GM21423 (cell line): ENCODE results near the gene CACNA1C.

Experiments
- ATAC-seq: cut with Tn5 transposase; IDR thresholded peaks from one replicate; pipeline ENCODE4 v1.9.1; 2021; ENCODE audit warnings: mild to moderate bottlenecking, moderate library complexity; ENCODE audit not compliant: unreplicated experiment

The CACNA1C gene

DNA sequence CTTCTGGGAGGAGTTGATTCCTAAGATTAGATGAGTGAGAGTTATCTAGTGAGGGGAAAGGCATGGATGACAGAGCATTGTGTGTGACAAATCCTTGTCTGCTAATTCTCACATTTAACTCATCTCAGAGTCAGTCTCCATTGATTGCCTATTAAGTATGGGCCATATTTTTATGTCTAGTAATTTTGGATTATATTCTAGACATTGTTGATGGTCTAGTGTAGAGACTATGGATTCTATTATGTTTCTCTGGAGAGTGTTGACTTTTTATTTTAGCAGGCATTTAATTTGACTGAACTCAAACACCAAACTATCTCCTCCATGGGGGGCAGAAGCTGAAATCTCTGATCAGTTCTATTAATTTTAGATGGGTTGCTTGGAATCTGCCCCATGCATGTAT, 114.4 kb downstream of the CACNA1C start:
- ATAC-seq, result no peak

DNA sequence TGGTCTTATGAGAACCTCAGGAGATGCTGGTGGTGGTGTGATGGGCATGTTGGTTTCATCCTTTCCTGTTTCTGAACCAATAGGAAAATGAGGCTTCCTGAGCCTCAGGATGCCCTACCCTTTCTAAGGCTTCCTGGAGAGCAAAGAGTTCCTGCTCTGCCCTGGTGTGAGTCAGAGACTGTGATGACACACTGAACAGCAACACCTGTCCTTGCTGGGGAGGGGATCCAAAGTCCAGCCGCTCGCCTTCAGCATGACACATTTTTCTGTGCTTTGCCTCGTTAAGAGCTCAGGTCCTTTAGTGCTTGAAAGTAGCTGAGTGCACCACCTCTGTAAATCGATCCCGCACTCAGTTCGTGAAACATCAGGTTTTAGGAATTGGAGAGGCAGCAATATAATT, 116.0 kb downstream of the CACNA1C start:
- no peak for ATAC-seq

DNA sequence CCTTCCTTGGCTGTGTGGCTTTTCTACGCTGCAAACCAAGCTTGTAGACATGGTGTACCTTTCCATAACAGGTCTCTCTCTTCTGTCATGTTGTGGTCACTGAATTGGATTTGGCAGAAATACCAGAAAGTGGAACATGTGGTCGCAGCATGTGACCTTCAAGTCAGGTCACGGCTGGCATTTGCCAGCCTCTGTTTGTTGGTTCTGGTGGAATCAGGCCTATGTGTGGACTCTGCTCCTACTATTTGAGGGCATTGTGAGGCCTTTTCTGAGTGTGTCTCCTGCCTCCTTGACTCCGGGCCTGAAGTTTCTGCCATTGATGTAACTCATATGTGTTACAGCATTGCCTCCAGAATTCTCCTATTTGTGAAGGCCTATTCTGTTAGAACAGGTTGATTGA, 116.7 kb downstream of the CACNA1C start:
- no peak for ATAC-seq

DNA sequence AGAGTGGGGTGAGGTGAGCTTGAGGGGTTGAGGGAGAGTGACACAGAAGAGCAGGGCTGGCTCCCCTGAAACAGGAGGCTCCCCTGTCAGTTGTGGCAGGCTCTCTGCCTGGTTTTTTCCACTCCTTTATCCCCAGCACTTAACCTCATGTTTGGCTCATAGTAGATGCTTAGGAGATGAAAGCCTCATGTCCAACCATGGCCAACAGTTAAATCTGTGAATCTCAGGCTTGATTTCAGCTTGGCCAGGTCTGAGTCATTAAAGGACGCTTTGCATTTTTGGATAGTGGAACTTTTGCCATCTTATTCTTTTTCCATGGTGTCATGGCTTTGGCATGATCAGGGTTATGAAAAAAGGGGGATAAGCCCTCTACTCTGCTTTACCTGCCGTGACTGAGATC, 117.2 kb downstream of the CACNA1C start:
- ATAC-seq, result no peak

DNA sequence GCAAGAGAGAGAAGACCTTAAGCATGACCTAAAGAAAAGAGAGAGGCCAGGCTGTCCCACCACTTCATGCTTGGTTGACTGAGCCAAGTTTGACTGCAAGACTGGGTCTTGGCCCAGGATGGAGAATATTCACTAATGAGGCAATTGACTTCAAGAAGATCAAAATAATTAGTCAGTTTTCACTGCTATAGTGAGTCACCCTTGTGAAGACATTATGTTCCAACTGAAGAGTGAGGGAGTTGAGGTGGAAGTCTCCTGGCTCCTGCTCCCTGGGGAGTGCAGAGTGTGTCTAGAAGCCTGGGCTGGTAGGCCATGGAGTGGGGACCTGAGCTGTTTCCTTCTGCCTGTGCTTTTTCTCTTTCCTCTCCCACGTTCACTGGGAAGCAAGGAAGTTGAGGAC, 117.6 kb downstream of the CACNA1C start:
- ATAC-seq, result no peak

DNA sequence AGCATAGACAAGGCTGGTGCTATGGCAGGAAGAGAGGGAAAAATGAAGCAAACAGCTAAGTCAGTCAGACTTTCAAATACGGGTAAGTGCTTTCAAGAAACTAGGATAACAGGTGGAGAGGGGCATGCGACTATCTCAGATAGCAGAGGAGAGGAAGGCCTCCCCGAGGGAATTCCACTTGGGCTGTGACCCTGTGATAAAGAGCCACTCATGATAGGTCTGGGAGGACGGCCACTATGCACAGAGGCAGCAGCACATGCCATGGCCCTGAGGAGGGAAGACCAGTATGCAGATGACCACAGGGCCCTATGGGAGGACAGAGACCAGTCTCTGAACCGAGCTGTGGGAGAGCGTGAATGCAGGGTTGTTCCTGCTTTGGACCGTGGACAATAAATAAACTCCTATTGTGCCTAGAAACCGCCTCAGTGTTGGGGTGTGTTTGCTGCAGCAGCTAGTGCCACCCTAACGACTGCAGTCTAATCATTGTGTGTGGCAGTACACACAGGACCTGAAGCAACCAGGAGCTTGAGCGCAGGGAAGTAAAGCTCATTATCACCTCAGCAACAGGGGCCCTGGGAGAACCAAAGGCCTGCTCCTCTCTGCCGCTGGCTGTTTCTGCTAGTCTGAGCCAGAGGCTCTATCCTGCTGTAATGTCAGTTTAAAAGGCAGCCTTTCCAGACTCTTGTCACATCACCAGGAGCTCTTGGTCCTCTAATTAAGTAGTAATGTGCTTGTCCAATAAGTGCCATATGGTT, 119.1 kb downstream of the CACNA1C start:
- no peak for ATAC-seq

DNA sequence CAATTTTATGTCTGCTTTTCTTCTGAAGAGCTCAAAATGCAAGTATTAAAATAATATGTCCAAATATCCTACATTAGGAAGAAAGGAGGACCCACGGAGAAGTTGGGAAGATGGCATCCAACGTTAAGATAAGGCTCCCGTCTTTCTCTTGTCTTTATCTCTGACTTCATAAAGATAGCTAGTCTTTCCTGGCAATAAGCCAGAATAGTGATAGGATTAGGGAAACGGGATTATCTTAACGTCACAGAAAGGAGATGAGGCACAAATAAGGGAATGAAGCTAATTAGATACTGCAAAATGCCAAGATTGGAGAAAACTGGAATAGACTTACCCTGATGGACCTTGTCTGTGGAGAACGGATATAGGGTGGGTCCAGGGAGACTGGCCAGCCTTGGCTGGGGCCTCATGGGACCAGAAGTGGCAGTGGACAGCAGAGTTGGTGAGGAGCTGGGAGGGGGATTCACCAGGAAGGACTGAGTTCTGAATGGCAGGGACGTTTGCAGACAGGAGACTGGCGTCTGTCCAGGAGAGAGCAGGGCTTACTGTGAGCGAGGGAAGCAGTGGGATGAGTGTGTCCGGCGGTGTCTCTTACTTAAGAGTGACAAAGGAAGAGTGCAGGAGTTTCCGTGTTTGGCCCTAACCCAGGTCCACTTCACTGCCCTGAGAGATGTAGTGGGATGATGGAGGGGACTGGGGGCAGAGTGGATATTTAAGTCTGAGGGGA, 119.9 kb downstream of the CACNA1C start:
- no peak for ATAC-seq

DNA sequence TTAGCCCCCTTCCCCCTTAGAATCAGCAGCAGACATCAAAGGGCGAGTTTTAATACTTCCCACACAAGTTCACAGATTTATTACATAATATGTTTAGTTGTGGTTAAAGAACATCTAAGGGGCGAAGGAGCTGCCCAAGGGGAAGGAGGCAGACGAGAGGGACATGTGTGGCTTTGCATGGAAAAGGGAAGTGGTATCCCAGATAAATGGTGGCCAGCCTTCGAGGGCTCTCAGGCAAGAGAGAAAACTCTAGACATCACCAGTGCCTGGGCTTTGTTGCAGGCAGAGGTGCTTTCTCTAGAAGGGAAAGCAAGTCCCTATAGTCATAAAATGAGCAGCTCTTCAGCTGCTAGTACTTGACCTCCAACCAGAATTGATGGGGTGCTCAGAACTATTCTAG, 121.2 kb downstream of the CACNA1C start:
- ATAC-seq, result no peak

DNA sequence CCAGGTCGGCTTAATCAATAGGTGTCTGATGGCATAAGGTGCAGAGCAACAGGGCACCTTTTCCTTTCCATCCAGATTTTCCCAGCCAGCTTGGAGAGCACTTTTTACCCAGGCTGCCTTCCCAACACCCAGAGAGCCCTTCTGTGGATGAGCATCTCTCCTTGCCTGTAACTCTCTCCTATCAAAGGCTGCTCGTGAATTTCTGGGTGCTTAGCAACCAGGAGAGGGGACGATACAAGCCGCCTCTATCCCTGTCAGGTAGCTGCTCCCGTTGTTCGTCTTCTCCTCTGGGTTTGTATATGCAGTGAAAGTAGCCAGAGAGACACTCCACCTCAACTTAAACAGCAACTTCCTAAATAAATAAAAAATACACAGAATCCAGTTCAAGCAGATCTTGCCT, 124.2 kb downstream of the CACNA1C start:
- ATAC-seq, result no peak

DNA sequence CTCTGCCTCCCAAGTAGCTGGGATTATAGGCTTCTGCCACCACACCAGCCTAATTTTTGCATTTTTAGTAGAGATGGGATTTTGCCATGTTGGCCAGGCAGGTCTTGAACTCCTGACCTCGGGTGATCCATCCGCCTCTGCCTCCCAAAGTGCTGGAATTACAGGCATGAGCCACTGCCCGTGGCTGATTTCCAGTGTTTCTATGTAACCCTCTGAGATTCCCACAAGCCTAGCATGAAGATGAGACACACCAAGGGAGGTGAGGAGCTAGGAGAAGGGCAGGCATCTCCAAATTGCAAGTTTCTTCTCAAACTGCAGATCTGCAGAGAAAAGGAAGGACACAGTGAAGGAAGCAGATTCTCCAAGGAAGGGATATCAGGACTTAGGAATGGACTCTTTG, 125.0 kb downstream of the CACNA1C start:
- no peak for ATAC-seq

DNA sequence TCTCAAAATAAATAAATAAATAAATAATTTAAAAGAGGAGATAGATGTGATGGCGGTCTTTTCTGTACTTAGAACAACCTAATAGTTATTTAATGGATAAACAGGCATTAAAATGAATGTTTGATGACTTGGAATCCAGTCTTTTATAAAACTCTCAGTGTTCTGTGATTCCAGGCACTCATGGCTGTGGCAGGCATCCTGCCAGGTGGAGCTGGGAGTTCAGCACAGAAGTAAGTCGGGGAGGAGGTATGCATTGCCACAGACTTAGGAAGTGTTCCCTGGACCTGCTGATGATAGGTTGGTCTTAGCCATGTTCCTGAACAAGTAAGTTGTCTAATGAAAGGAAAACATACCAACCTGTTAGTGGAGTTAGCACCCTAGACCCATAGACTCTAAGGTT, 126.3 kb downstream of the CACNA1C start:
- no peak for ATAC-seq

DNA sequence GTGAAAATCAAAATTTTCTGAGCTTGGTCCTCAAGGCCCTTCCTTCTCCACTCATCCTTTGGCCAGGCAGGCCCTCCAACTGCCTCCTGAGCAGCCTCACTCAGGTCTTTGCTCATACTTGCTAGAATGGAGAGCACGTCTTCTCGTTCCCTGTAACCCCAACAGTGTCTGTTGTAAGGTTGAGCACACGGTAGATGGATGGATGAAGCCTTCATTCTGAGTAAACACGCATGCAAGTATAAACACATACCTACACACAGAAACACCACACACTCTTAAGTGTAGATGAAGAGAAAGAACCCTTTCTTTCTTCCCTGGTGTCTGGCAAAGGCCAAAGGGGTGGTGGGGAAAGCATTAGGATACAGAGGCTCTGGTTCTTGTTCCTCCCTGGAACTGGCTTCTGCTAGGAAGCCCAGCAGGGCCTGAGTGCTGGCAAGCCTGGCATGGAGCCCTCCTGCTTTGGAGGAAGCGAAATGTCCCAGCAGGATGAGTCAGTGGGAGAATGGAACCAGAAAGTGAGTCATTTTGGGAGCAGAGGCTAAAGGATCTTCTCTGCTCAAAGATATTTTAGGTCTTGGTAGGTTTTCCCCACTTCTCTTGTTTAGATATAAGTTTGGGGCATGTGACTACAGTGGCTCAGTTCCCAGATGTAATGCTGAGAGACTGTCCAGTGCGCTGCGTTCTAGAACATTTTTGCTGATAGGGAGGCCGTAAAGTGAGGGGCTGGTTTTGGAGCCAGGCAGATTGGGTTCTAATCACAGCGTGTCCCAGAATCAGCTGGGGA, 127.4 kb downstream of the CACNA1C start:
- no peak for ATAC-seq

DNA sequence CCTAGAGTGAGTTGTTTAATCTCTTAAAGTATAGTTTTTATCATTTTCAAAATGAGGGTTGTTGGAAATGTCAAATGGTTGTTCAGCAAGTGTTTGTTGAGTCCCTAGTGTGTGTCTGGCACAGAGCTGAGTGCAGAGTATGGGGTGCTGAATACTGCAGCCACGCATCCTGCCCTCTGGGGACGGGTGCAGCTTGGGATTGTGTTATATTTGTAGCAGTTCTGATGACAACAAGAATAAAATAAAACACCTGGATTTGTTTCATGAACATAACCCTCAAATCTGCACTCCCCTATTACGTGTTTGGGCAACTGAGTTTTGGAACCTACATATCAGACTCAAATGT, 127.9 kb downstream of the CACNA1C start:
- no peak for ATAC-seq

DNA sequence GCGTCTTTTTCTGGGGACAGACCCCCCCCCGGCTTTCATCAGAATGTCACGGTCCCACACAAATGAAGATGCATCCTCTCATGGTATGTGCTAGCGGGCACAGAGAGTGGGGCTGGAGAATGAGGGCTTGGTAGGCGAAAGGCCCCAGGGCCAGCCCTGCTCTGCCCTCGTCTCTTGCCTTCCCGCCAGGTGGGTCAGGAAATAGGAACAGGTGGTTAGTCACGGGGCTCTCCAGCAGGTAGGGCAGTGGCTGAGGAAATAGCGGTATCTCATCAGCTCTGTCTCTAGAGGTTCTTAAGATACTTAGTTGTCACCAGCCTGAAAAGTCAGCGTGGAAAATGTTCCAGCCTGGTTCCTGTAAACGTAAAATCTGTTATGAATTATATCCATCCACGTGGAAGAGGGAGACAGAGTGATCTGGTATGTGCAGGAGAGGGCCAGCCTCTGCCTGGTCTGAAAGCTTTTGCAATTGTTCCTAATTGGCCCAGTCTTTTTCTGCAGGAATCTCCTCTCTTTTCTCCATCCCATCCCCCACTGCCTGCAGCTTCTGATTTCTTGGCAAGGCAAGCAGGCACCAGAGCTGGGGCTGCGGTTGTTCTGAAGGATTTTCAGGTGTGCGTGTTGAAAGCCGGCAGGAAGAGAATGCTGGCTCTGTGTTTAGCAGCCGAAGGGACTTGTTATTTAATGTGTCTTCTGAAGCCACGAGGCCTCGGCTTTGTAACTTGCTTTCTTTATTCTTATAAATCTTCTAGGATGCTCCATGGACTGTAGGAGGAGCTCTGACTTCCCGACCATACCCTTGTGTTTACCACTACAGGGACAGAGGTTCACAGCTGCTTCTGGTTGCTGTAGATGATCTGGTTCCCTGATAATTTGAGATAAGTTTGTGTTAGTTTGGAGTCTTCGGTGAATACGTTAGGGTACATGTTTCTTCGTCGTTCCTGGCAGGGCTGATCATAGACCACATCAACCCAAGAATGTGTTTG, 131.1 kb downstream of the CACNA1C start:
- ATAC-seq, result no peak

DNA sequence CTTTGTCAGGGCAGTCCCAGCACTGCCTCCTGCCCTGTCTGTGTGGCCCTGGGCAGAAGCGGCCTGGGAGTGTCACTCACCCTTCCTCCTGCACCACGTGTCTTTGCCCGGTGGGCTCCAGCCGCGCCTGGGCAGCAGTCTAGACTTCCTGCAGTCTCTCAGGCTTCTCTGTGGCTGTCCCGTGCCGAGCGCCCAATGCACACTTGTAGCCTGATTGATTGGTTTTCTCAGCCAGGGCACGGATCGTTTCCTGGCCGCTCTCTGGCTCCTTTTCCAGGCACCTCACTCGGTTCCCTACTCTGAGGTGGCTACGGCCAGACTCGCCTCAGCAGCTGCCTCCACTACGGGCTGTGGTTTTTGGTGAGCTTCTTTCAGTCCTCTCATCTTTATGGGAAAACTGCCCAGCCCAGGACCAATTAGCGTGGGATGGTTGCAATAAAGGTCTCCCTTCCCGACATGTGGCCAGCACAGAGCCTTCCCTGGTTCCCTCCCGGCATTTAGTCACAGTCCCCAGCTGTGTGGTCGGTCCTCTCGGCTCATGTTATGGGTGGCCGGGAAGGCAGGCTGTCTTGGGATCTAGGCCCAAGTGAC, 133.1 kb downstream of the CACNA1C start:
- ATAC-seq, result no peak

DNA sequence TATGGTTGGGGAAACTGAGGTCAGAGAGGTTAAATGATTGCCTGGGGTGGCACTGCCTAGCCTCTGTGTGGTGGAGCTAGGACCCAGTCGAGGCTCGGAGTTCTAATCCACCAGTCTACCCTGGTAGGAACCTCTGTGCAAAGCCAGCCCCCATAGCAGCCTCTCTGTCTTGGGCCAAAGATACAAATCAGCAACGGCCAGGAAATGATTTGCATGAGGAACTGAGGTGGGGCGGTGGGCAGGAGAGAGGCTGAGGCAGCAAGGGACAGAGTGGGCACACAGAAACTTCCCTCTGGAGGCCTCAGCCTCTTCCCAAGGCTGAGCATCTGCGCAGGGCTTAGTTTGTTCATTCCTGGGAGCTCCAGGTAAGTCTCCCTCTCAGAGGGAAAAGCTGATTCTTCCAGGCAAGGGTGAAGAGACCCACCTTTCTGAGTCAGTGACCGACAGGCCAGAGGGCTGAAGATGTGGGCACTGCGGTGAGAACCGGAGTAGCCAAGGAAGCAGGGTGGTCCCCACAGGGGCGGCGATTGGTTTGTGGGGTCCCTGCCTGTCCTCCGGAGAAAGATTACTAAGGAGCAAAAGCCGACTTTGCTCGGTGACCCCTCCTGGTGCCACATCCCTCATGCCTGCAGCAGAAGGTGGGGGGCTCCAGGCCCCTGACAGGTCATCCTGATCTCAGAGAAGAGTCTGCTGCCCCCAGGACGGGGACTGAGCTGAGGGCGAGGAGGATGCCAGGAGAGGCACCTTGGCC, 134.6 kb downstream of the CACNA1C start:
- ATAC-seq, result no peak

DNA sequence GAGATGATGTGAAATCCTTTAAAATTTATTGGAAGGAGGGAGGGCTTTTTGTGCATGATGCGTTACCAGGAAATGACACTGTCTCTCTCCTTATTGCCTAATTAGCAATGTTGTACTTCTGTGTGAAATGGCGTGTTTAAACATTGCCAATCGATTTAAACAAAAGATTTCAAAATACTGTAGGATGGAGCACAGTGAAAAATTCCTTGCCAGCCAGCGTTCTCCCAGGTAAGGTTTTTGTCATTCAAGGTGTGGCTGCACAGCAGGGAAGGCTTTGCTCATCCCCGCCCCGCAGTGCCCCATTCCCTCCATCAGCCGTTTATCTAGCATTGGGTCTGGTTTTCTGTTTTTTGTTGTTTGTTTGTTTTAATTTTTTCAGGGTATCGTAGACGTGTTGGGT, 137.3 kb downstream of the CACNA1C start:
- ATAC-seq, result no peak

DNA sequence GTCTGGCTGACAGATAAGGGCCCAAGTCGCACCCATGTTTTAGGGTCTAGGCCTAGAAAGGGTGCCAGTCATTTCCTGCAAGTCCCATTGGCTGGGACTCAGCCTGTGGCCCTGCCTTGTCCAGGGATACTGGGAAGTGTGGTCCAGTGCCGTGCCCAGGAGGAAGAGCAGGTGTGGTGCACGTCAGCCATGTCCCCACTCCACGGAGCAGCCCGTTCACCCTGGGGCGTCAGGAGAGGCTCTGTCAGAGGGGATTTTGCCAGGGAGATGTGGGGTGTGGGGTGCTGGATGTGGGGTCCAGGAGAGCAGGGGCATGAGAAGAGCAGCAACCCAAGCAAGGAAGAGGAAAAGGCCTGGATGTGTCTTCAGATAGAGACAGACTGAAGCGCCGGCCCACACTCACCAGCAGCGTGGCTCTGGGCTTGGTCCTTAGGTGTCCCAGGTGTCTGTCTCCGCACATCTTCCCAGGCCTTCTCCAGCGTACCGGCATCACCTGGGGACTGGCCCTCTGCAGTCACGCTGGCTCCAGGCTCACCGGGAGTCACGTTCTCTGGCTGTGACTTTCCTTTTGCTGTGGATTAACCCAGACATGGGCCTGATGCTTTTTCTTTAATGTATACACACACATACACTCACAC, 138.2 kb downstream of the CACNA1C start:
- no peak for ATAC-seq

DNA sequence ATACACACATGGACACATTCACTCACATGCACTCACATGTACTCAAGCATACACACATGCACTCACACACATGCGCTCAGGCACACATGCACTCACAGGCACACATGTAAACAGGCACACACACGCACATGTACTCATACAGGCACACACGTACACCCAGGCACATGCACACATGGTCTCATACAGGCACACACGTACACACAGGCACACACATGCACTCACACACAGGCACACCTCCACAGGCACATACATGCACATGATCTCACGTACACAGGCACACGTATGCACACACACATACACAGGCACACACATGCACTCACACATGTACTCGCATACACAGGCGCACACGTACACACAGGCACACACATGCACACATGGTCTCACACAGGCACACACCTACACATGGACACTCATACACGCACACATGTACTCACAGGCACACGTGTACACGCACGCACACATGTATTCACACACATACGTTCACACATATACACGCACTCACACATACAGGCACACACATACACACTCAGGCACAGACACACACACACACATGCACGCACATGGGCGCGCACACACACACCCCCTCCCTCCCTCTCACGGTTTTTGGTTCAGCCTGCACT, 138.9 kb downstream of the CACNA1C start:
- ATAC-seq, result no peak
